Epidermal melanocyte (primary cell): ENCODE data around the gene CELF4.
"Not testable (repeated sequence)": the region's sequence is repeated elsewhere in the genome, so short reads cannot be mapped to it uniquely, and the experiment has no call there.

Source experiments
- DNase-seq: peaks from one replicate; pipeline ENCODE4 v3.0.0; 2011; ENCODE audit warnings: low spot score; ENCODE audit not compliant: insufficient read length

Gene CELF4

GRCh38 chr18:37470986-37471385 is 94.6 kb downstream of the CELF4 start:
- no peak for DNase-seq

GRCh38 chr18:37467002-37467662 is 98.5 kb downstream of the CELF4 start:
- DNase-seq, result no peak

- DNase-seq, result no peak
Measured at GRCh38 chr18:37465958-37466357, 99.6 kb downstream of the CELF4 start.

GRCh38 chr18:37464257-37464656 is 101.3 kb downstream of the CELF4 start:
- no peak for DNase-seq

DNA sequence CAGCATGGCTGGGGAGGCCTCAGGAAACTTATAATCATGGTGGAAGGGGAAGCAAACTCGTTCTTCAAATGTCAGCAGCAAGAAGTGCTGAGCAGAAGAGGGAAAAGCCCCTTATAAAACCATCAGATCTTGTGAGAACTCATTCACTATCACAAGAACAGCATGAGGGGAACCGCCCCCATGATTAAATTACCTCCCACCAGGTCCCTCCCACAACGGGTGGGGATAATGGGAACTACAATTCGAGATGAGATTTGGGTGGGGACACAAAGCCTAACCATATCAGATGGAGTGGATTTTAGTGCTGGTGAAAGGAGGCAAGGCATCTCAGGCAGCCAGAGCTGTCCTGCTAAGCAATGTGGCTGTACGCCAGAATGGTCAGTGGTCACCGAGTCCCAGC is 104.3 kb downstream of the CELF4 start:
- DNase-seq, result not testable (repeated sequence)

- no peak for DNase-seq
Measured at GRCh38 chr18:37460604-37461003, 105.0 kb downstream of the CELF4 start.

GRCh38 chr18:37458697-37459096 is 106.9 kb downstream of the CELF4 start:
- DNase-seq, result no peak

GRCh38 chr18:37457753-37458152 is 107.8 kb downstream of the CELF4 start:
- DNase-seq, result no peak

DNA sequence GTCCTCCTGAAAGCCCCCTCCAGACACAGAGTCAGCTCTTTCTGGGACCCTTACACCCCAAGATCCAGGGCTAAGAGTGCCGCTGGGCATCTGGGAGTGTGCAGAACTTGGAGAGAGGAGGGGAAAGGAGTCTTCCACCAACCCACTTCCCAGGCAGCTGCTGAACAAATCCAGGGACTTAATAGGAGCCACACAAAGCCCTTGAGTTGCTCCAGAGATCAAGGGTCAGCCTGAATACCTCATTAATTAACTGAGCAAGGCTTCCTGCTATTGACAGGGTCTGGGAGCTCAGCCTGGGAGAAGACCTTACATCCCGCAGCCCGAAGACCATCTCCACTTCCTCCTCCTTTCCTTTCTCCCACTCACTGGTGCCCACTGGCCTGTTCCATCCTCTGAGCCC is 108.3 kb downstream of the CELF4 start:
- DNase-seq, result no peak

DNA sequence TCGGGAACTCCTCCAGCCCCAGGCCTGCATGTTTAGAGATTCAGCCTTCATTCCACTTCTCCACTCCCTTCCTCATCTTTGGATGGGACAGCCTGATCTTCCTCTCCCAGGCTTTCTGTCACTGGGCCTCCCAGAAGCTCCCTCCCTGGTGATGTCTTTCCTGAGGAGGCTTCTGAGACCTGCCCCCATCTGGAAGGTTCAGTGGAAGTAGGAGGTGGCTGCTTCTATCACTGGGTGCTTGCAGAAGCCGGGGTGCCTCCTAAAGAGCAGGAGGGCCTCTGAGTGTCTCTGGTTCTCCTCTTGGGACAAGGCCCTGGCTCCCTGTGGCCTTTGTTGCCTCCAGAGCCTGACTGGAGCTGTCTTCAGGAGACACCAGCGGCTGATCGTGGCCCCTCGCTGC is 108.7 kb downstream of the CELF4 start:
- DNase-seq, result no peak

GRCh38 chr18:37456395-37456794 is 109.2 kb downstream of the CELF4 start:
- DNase-seq, result no peak

DNA sequence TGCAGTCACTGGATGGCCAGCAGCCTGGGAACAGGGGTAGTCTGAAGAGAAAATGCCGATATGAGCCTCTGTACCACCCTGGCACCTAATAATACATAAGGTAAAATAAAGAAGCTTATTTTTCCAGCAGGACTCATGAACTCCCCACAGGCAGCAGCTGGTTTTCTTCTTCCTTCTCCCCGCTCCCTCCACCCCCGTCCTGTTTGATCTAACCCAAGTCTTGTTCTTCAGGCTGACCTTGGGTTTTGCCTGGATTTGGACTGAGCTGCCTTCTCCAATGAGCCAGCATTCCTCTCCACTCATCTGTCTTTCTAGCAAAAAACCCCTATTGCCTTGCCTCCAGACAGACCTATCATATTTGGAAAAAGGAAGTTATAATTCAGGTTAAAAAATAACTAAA is 111.8 kb downstream of the CELF4 start:
- no peak for DNase-seq

DNA sequence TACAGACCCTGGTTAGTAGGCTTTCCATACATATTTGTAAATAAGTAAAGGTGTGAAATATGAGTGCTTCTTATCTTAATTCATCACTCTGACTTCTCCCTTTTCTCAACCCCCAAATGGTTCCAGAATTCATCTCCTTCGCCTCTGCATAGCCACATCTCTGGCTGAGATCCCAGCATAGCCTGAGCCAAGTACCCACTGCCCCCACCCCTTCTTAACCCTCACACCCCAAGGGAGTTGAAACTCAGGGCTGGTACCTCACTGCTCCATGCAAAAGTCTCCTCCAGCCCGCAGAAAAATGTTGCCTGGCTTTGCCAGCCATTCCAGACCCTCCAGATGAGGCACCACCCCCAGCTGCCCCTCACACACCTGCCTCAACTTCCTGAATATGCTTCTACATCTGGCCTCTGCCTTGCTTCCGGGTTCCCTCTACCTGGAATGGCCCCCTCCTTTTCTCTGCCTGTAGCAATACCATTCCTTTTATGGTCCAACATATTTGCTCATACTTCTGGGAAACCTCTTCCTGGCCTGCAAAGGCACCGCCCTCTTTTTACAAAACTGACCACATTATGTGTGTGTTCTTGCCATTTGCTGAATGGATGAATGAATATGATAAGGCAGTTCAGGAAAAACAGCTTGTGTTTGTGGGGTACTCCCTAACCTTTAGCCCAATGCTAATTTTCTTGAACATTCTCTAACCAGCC is 112.8 kb downstream of the CELF4 start:
- DNase-seq, result no peak

- DNase-seq, result no peak
Measured at GRCh38 chr18:37452015-37452414, 113.6 kb downstream of the CELF4 start.

- no peak for DNase-seq
Measured at GRCh38 chr18:37451239-37451825, 114.3 kb downstream of the CELF4 start.

GRCh38 chr18:37450434-37451132 is 115.0 kb downstream of the CELF4 start:
- no peak for DNase-seq

DNA sequence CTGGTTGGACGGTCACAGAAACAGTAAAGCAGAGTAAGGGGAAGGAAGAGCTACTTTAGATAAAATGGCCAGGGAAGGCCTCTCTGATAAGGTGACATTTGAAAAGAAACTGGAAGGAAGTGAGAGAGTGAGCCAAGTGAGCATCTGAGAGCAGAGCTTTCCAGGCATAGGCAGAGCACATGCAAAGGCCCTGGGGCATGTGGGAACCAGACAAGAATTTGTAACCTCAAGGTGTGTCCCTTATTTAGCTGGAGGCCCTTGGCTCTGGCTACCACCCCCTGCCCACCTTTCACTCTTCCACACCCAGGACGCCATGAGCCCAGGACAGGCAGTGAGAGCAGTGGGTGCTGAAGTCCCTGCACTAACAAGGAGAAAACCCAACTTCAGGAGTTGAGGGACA is 116.0 kb downstream of the CELF4 start:
- DNase-seq, result no peak

GRCh38 chr18:37448946-37449345 is 116.7 kb downstream of the CELF4 start:
- no peak for DNase-seq

- DNase-seq, result no peak
Measured at GRCh38 chr18:37447962-37448888, 117.4 kb downstream of the CELF4 start.

- DNase-seq, result no peak
Measured at GRCh38 chr18:37445836-37446235, 119.8 kb downstream of the CELF4 start.

GRCh38 chr18:37445368-37445767 is 120.2 kb downstream of the CELF4 start:
- DNase-seq, result no peak
